HL-60 (cell line): ENCODE data around the gene DPH1.

Source experiments
- DNase-seq, 2 experiments: peaks; one replicate each; pipeline ENCODE4 v3.0.0-alpha.2; 2010 to 2020; ENCODE audit warnings: low read depth in 1 of 2, low spot score in 1 of 2
- H3K27ac ChIP-seq: fragments of 250-450 bp; sonication (Bioruptor Pico); replicated peaks from 2 replicates; pipeline ENCODE4 v1.5.1; 2020; ENCODE audit warnings: mild to moderate bottlenecking, moderate library complexity
- H3K27me3 ChIP-seq: fragments of 250-450 bp; sonication (Bioruptor Pico); 2 replicates; pipeline ENCODE4 v1.5.1; 2021; ENCODE audit warnings: mild to moderate bottlenecking, moderate library complexity; ENCODE audit not compliant: insufficient read depth, poor library complexity, severe bottlenecking
- H3K4me3 ChIP-seq: replicated peaks from 2 replicates; pipeline ENCODE4 v1.5.1; 2011; ENCODE audit warnings: mild to moderate bottlenecking, control low read depth, low read length; ENCODE audit not compliant: insufficient read depth
- GABPA ChIP-seq: IDR thresholded peaks from 2 replicates; pipeline ENCODE4 v1.6.1; 2012; ENCODE audit warnings: low read depth
- POLR2AphosphoS5 ChIP-seq: IDR thresholded peaks from 2 replicates; pipeline ENCODE4 v1.6.1; 2012; ENCODE audit warnings: low read depth
- REST ChIP-seq: IDR thresholded peaks from 2 replicates; pipeline ENCODE4 v1.6.1; 2012; ENCODE audit warnings: low read depth; ENCODE audit not compliant: insufficient replicate concordance
- SPI1 ChIP-seq: IDR thresholded peaks from 2 replicates; pipeline ENCODE4 v1.6.1; 2012; ENCODE audit warnings: low read depth, mild to moderate bottlenecking, borderline replicate concordance
- TF ChIP-seq, protein P1 (sequence below): IDR thresholded peaks from one replicate; pipeline ENCODE4 v1.5.1; 2011; ENCODE audit warnings: low read length, control low read depth, inconsistent platforms; ENCODE audit not compliant: insufficient read depth

The DPH1 gene

GRCh38 chr17:2025622-2026309 lies 4.2 kb upstream of the DPH1 start:
- peak in 1 of 2 experiments; percentile 25 for DNase-seq
- peaks cover 8% of the 10 kb centered on the region for H3K27me3 ChIP-seq
- no peak for TF ChIP-seq POLR2AphosphoS5
- no peak for TF ChIP-seq REST
- TF ChIP-seq, protein P1, sequence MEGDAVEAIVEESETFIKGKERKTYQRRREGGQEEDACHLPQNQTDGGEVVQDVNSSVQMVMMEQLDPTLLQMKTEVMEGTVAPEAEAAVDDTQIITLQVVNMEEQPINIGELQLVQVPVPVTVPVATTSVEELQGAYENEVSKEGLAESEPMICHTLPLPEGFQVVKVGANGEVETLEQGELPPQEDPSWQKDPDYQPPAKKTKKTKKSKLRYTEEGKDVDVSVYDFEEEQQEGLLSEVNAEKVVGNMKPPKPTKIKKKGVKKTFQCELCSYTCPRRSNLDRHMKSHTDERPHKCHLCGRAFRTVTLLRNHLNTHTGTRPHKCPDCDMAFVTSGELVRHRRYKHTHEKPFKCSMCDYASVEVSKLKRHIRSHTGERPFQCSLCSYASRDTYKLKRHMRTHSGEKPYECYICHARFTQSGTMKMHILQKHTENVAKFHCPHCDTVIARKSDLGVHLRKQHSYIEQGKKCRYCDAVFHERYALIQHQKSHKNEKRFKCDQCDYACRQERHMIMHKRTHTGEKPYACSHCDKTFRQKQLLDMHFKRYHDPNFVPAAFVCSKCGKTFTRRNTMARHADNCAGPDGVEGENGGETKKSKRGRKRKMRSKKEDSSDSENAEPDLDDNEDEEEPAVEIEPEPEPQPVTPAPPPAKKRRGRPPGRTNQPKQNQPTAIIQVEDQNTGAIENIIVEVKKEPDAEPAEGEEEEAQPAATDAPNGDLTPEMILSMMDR, result no peak
- TF ChIP-seq GABPA, result no peak
- TF ChIP-seq SPI1, result no peak
- H3K27ac ChIP-seq, result no peak overlapping the region
- H3K4me3 ChIP-seq, result peak overlapping the region; percentile 23

GRCh38 chr17:2027528-2028233 lies 2.3 kb upstream of the DPH1 start:
- no peak for DNase-seq
- Histone ChIP-seq H3K27me3 (peaks cover 8% of the 10 kb centered on the region), H3K27ac (no peak overlapping the region), H3K4me3 (no peak overlapping the region)
- TF ChIP-seq POLR2AphosphoS5 (no peak), SPI1 (no peak), REST (no peak), GABPA (no peak)
- TF ChIP-seq, protein P1, result no peak

DNA sequence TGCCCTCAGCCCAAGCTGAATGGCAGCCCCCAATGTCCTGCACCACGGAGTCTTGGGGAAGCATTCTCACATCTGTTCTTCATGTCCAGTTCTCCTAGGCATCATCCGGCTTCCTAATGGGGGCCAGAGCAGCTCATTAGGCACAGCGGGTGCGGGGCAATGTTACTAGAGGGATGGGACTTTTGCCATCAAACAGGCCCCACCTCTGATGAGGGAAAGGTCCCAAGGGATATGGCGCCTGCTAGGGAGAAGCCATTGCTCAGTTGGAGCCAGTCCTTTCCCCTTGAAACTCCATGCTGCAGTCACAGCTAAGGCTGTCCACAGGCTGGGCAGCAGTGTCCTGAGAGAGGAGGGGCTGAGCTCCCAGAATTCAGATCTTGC lies 1.7 kb upstream of the DPH1 start:
- TF ChIP-seq POLR2AphosphoS5 (no peak), SPI1 (no peak), GABPA (no peak), REST (no peak)
- TF ChIP-seq, protein P1, result no peak
- H3K4me3 ChIP-seq, result no peak overlapping the region
- no peak for DNase-seq
- H3K27ac ChIP-seq, result no peak overlapping the region
- peaks cover 8% of the 10 kb centered on the region for H3K27me3 ChIP-seq
